HCT116 (cell line): ENCODE results near the gene FGFR1OP2. TPM values are rescaled to one million over a fixed set of nuclear protein-coding genes. Genes with fewer than 3 reads are reported as not detected.

Experiments
- ATAC-seq: fragments of 200-7000 bp; cut with Tn5 transposase; 2 replicates; pipeline ENCODE4 v1.9.1; 2020; ENCODE audit warnings: mild to moderate bottlenecking, moderate library complexity
- BruUV-seq: library from RNA; stranded (reverse); fragments of 400-500 nt; replicated peaks from 2 replicates; lab custom pipeline; 2021; lab: Mats Ljungman, UMichigan
- CTCF ChIA-PET: fragments of 300-600 bp; sonication (Branson Sonifier 250); formaldehyde crosslinking; loops from one replicate; lab custom pipeline; 2021; ENCODE audit warnings: antibody characterized with exemption; lab: Charles Lee
- POLR2A ChIA-PET: fragments of 300-600, 350-600 bp; sonication (Branson Sonifier 250); formaldehyde crosslinking; loops from one replicate; lab custom pipeline; 2021; ENCODE audit warnings: antibody characterized with exemption; lab: Charles Lee
- RAD21 ChIA-PET, 2 experiments: fragments of 300-600 bp; sonication (Branson Sonifier 250); formaldehyde crosslinking; loops; one replicate each; lab custom pipeline; 2023; ENCODE audit warnings: low total read pairs in 2 of 2; ENCODE audit not compliant: uncharacterized antibody in 2 of 2, unreplicated experiment in 2 of 2, low non-redundant PET in 1 of 2; lab: Charles Lee
- DNase-seq: peaks from one replicate; pipeline ENCODE4 v3.0.0-alpha.2; 2010; ENCODE audit warnings: low read depth, low spot score
- H2AFZ ChIP-seq: fragments of 200-600 bp; shearing (Covaris generic), sonication (generic); 2 replicates; pipeline ENCODE4 v1.6.1; 2017; ENCODE audit warnings: low read depth, mixed run types, mixed read lengths, antibody characterized with exemption, low read length; ENCODE audit not compliant: poor library complexity, severe bottlenecking
- H3K27ac ChIP-seq: 2 replicates; pipeline ENCODE4 v1.5.1; 2012; ENCODE audit warnings: low read depth, low read length
- H3K27me3 ChIP-seq: fragments of 200-600 bp; sonication (generic); 2 replicates; pipeline ENCODE4 v1.6.1; 2016; ENCODE audit warnings: mixed run types, low read length, mixed read lengths; ENCODE audit not compliant: insufficient read depth
- H3K36me3 ChIP-seq, 2 experiments: fragments of 200-500 bp in 1 of 2; fragments of 200-600 bp in 1 of 2; sonication (Bioruptor generic) in 1 of 2; sonication (generic) in 1 of 2; 2 replicates each; pipeline versions ENCODE4 v1.5.1 to v1.6.1; 2014 to 2016; ENCODE audit warnings: low read length in 2 of 2, inconsistent platforms in 1 of 2, mixed read lengths in 1 of 2, mixed run types in 1 of 2; ENCODE audit not compliant: insufficient read depth in 2 of 2, control insufficient read depth in 1 of 2
- H3K4me1 ChIP-seq, 2 experiments: fragments of 200-600 bp in 1 of 2; sonication (generic) in 1 of 2; 2 replicates each; pipeline versions ENCODE4 v1.5.1 to v1.6.1; 2012 to 2017; ENCODE audit warnings: low read length in 2 of 2, inconsistent platforms in 1 of 2, mild to moderate bottlenecking in 1 of 2, mixed read lengths in 1 of 2, mixed run types in 1 of 2, moderate library complexity in 1 of 2; ENCODE audit not compliant: insufficient read depth in 2 of 2, control insufficient read depth in 1 of 2
- H3K4me2 ChIP-seq: fragments of 200-600 bp; sonication (generic); 2 replicates; pipeline ENCODE4 v1.6.1; 2017; ENCODE audit warnings: mixed run types, low read length, mixed read lengths
- H3K4me3 ChIP-seq, 2 experiments: fragments of 200-600 bp in 1 of 2; sonication (generic) in 1 of 2; replicated peaks in 1 of 2; 2 replicates each; pipeline ENCODE4 v1.5.1; 2011 to 2016; ENCODE audit warnings: low read length in 2 of 2, control low read depth in 1 of 2, low read depth in 1 of 2, mild to moderate bottlenecking in 1 of 2, mixed read lengths in 1 of 2, mixed run types in 1 of 2
- H3K79me2 ChIP-seq: fragments of 200-600 bp; sonication (generic); 2 replicates; pipeline ENCODE4 v1.6.1; 2017; ENCODE audit warnings: mild to moderate bottlenecking, mixed run types, low read length, moderate library complexity, mixed read lengths; ENCODE audit not compliant: insufficient read depth
- H3K9ac ChIP-seq: fragments of 200-600 bp; sonication (generic); 2 replicates; pipeline ENCODE4 v1.6.1; 2016; ENCODE audit warnings: low read length, mixed read lengths
- H3K9me2 ChIP-seq: fragments of 200-600 bp; sonication (generic), shearing (Covaris generic); 2 replicates; pipeline ENCODE4 v1.6.1; 2017; ENCODE audit warnings: mixed run types, mild to moderate bottlenecking, moderate library complexity; ENCODE audit not compliant: insufficient read depth
- H3K9me3 ChIP-seq, 2 experiments: fragments of 200-500 bp in 1 of 2; fragments of 200-600 bp in 1 of 2; sonication (Bioruptor generic) in 1 of 2; sonication (generic) in 1 of 2; 2 replicates each; pipeline ENCODE4 v1.6.1; 2014 to 2017; ENCODE audit warnings: low read length in 2 of 2, mixed read lengths in 2 of 2, inconsistent platforms in 1 of 2, low read depth in 1 of 2, mild to moderate bottlenecking in 1 of 2, mixed run types in 1 of 2, moderate library complexity in 1 of 2; ENCODE audit not compliant: control insufficient read depth in 1 of 2, insufficient read depth in 1 of 2
- H4K20me1 ChIP-seq: fragments of 200-600 bp; sonication (generic), shearing (Covaris generic); 2 replicates; pipeline ENCODE4 v1.6.1; 2017; ENCODE audit warnings: mixed run types, mild to moderate bottlenecking, moderate library complexity; ENCODE audit not compliant: insufficient read depth
- CBX3 ChIP-seq: IDR thresholded peaks from 2 replicates; pipeline ENCODE4 v1.6.1; 2012; ENCODE audit warnings: low read depth
- CEBPB ChIP-seq: IDR thresholded peaks from 2 replicates; pipeline ENCODE4 v1.6.1; 2012; ENCODE audit warnings: low read depth
- EGR1 ChIP-seq: IDR thresholded peaks from 2 replicates; pipeline ENCODE4 v1.6.1; 2012; ENCODE audit warnings: low read depth
- ELF1 ChIP-seq: IDR thresholded peaks from 2 replicates; pipeline ENCODE4 v1.6.1; 2012; ENCODE audit warnings: low read depth, borderline replicate concordance
- EZH2 ChIP-seq: fragments of 200-600 bp; sonication (generic); IDR thresholded peaks from 2 replicates; pipeline ENCODE4 v1.6.1; 2017; ENCODE audit warnings: antibody characterized with exemption, mixed run types
- EZH2phosphoT487 ChIP-seq: fragments of 200-600 bp; IDR thresholded peaks from 2 replicates; pipeline ENCODE4 v1.6.1; 2018; ENCODE audit warnings: antibody characterized with exemption, borderline replicate concordance
- FOSL1 ChIP-seq: IDR thresholded peaks from 2 replicates; pipeline ENCODE4 v1.6.1; 2012; ENCODE audit warnings: low read depth
- JUND ChIP-seq: IDR thresholded peaks from 2 replicates; pipeline ENCODE4 v1.6.1; 2012
- POLR2A ChIP-seq: IDR thresholded peaks from 2 replicates; pipeline ENCODE4 v1.7.0; 2011; ENCODE audit warnings: borderline replicate concordance; ENCODE audit not compliant: insufficient read depth, insufficient read length; ENCODE audit errors: extremely low read depth
- RAD21 ChIP-seq: IDR thresholded peaks from 2 replicates; pipeline ENCODE4 v1.6.1; 2012; ENCODE audit warnings: low read depth, mild to moderate bottlenecking
- SP1 ChIP-seq: IDR thresholded peaks from 2 replicates; pipeline ENCODE4 v1.6.1; 2012; ENCODE audit warnings: low read depth
- SRF ChIP-seq: IDR thresholded peaks from 2 replicates; pipeline ENCODE4 v1.6.1; 2012; ENCODE audit warnings: low read depth
- YY1 ChIP-seq: IDR thresholded peaks from 2 replicates; pipeline ENCODE4 v1.6.1; 2011; ENCODE audit warnings: low read length, low read depth, moderate library complexity, mild to moderate bottlenecking; ENCODE audit not compliant: insufficient replicate concordance; ENCODE audit errors: extremely low read depth
- ZFX ChIP-seq: fragments of 450-650 bp; IDR thresholded peaks from 2 replicates; pipeline ENCODE4 v1.6.1; 2017
- intact Hi-C: fragments of 100-400 bp; cut with micrococcal nuclease; formaldehyde crosslinking; loops from 2 replicates; pipeline ENCODE4 v1.10.0; 2022
- total RNA-seq: library from RNA; stranded (reverse); gene quantifications from one replicate; pipeline ENCODE4 v1.2.1, GENCODE V29; 2021; ENCODE audit not compliant: unreplicated experiment
- TF ChIP-seq, protein P1 (sequence below): IDR thresholded peaks from 2 replicates; pipeline ENCODE4 v1.6.1; 2012
- TF ChIP-seq, protein P2 (sequence below): IDR thresholded peaks from 2 replicates; pipeline ENCODE4 v1.6.1; 2012; ENCODE audit warnings: low read depth
- TF ChIP-seq, protein P3 (sequence below): IDR thresholded peaks from 2 replicates; pipeline ENCODE4 v1.6.1; 2011; ENCODE audit warnings: mild to moderate bottlenecking, low read length, moderate library complexity; ENCODE audit not compliant: insufficient replicate concordance; ENCODE audit errors: extremely low read depth
- TF ChIP-seq, protein P4 (sequence below): IDR thresholded peaks from 2 replicates; pipeline ENCODE4 v1.6.1; 2012

Gene FGFR1OP2
- total RNA-seq, 1 experiment from 2014 or later: 29.6 TPM

DNA sequence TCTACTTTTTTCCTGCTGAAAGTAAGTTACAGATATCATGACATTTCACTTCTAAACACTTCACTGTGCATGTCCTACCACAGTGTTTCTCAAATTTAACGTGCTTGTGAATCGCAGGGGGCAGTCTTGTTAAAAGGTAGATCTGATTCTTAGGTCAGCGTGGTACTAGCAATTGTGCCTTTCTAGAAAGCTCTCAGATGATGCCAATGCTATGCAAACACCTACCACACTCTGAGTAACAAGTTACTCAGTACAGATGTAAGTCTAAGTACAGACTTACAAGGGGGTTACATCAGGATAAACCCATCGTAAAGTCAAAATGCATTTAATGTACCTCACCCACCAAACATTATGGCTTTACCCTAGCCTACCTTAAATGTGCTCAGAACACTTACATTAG lies 53.6 kb downstream of the FGFR1OP2 start:
- BruUV-seq: no TSS peak
- Histone ChIP-seq H3K9me3 (no peaks in the 10 kb centered on the region), H3K27me3 (no peaks in the 10 kb centered on the region)
- DNase-seq: no peak
- CTCF ChIA-PET: no interaction called here
- no peak for TF ChIP-seq SRF
- no peak for TF ChIP-seq RAD21
- TF ChIP-seq SP1: no peak
- TF ChIP-seq, protein P1, sequence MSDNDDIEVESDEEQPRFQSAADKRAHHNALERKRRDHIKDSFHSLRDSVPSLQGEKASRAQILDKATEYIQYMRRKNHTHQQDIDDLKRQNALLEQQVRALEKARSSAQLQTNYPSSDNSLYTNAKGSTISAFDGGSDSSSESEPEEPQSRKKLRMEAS: no peak
- TF ChIP-seq ZFX: no peak
- TF ChIP-seq ELF1: no peak
- TF ChIP-seq EZH2phosphoT487: no peak
- no peak for TF ChIP-seq EGR1
- TF ChIP-seq, protein P2, sequence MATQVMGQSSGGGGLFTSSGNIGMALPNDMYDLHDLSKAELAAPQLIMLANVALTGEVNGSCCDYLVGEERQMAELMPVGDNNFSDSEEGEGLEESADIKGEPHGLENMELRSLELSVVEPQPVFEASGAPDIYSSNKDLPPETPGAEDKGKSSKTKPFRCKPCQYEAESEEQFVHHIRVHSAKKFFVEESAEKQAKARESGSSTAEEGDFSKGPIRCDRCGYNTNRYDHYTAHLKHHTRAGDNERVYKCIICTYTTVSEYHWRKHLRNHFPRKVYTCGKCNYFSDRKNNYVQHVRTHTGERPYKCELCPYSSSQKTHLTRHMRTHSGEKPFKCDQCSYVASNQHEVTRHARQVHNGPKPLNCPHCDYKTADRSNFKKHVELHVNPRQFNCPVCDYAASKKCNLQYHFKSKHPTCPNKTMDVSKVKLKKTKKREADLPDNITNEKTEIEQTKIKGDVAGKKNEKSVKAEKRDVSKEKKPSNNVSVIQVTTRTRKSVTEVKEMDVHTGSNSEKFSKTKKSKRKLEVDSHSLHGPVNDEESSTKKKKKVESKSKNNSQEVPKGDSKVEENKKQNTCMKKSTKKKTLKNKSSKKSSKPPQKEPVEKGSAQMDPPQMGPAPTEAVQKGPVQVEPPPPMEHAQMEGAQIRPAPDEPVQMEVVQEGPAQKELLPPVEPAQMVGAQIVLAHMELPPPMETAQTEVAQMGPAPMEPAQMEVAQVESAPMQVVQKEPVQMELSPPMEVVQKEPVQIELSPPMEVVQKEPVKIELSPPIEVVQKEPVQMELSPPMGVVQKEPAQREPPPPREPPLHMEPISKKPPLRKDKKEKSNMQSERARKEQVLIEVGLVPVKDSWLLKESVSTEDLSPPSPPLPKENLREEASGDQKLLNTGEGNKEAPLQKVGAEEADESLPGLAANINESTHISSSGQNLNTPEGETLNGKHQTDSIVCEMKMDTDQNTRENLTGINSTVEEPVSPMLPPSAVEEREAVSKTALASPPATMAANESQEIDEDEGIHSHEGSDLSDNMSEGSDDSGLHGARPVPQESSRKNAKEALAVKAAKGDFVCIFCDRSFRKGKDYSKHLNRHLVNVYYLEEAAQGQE: no peak
- TF ChIP-seq CBX3: no peak
- TF ChIP-seq JUND: no peak
- TF ChIP-seq EZH2: no peak
- no peak for TF ChIP-seq YY1
- TF ChIP-seq CEBPB: no peak
- TF ChIP-seq, protein P3, sequence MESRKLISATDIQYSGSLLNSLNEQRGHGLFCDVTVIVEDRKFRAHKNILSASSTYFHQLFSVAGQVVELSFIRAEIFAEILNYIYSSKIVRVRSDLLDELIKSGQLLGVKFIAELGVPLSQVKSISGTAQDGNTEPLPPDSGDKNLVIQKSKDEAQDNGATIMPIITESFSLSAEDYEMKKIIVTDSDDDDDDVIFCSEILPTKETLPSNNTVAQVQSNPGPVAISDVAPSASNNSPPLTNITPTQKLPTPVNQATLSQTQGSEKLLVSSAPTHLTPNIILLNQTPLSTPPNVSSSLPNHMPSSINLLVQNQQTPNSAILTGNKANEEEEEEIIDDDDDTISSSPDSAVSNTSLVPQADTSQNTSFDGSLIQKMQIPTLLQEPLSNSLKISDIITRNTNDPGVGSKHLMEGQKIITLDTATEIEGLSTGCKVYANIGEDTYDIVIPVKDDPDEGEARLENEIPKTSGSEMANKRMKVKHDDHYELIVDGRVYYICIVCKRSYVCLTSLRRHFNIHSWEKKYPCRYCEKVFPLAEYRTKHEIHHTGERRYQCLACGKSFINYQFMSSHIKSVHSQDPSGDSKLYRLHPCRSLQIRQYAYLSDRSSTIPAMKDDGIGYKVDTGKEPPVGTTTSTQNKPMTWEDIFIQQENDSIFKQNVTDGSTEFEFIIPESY: no peak
- TF ChIP-seq FOSL1: no peak
- TF ChIP-seq POLR2A: no peak
- TF ChIP-seq, protein P4, sequence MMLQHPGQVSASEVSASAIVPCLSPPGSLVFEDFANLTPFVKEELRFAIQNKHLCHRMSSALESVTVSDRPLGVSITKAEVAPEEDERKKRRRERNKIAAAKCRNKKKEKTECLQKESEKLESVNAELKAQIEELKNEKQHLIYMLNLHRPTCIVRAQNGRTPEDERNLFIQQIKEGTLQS: no peak
- TF ChIP-seq, all 23 proteins: peak for 0
- H3K27ac ChIP-seq: no peak overlapping the region
- ChIA-PET POLR2A (no interaction called here), RAD21 (no interaction called here)
- no peak overlapping the region for H3K4me2 ChIP-seq
- H3K4me1 ChIP-seq: no peaks in the 10 kb centered on the region
- no peaks in the 10 kb centered on the region for H4K20me1 ChIP-seq
- H3K4me3 ChIP-seq: no peak overlapping the region
- no peak overlapping the region for H3K9ac ChIP-seq
- ATAC-seq: no peak
- intact Hi-C loops: no loop called here
- H2AFZ ChIP-seq: no peak overlapping the region
- H3K79me2 ChIP-seq: no peaks in the 10 kb centered on the region
- H3K9me2 ChIP-seq: no peaks in the 10 kb centered on the region
- peaks cover 0 to 20% of the 10 kb centered on the region in 2 experiments; a peak in 3 of 4 replicates for H3K36me3 ChIP-seq
